Amniotic epithelial cell (primary cell): ENCODE results near the gene ARHGEF19.
A peak's percentile ranks its signal among the peaks of the same experiment; 100 is the strongest.
"Not testable (repeated sequence)": the region's sequence is repeated elsewhere in the genome, so short reads cannot be mapped to it uniquely, and the experiment has no call there.

Source experiments
- DNase-seq: peaks from one replicate; pipeline ENCODE4 v3.0.0-alpha.2; 2010; ENCODE audit warnings: low read depth

ARHGEF19 gene

DNA sequence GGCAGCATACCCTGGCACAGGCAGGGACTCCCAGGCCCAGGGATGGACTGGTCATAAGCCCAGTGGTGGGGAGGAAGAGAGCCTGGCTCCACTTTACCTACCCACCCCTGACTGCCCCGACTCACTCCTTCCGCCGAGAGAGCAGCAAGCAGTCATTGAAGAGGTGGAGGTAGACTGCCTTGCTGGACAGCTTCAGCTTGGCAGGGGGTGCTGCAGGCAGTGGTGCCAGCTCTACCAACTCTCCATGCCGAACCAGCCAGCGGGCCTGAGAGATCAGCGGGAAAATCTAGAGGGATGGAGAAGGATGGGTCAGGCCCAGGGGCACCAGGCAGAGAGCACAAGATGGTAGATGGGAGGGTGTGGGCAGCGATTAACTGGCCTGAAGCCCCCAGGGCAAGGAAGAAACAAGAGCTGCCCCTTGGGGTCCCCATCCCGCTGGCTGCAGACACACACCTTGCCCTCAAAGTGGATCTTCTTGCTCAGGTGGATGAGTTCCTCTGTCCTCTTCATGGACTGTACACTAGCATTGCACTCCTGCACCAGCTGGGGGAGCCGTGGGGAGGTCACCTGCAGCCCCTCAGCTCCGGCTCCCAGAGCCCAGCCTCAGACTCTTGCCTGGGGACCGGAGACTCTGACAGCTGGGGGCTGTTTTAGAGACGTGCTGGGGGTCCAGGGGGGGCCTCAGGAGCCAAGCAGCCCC lies 7.7 kb downstream of the ARHGEF19 start:
- no peak for DNase-seq

DNA sequence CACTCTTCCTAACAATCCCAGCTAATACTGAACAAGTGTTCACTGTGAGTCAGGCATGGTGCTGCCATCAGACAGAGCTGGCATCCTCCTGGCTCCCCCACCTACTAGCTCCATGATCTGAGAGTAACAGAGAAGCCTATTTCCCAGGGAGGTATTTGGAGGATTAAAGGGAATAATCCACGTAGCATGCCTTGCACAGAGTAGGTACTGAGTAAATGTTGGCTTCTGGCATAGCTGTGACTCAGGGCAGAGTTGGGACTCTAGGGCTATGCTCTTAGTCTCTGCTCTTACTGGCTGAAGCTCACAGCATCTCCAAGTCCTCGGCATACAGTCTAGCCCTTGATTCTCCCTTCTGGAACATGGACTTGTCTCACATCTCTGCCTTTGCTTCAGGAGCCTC lies 8.2 kb downstream of the ARHGEF19 start:
- no peak for DNase-seq

DNA sequence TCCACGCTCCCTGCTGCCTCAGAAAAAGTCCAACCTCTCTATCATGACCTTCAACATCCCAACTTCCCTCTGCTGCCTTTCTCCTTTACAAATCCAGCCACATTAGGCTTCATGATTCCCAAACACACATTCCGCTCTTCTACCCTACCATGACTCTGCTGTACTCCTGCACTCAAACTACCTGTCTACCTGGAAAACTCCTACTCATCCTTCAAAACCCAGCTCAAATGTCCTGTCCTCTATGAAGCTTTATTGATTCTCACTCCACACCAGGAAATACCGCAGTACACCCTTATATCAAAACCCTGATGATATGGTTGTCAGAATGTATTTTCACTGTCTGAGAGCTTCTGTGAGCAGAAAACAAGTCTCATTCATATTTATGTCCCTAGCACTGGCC lies 8.9 kb downstream of the ARHGEF19 start:
- DNase-seq: no peak

DNA sequence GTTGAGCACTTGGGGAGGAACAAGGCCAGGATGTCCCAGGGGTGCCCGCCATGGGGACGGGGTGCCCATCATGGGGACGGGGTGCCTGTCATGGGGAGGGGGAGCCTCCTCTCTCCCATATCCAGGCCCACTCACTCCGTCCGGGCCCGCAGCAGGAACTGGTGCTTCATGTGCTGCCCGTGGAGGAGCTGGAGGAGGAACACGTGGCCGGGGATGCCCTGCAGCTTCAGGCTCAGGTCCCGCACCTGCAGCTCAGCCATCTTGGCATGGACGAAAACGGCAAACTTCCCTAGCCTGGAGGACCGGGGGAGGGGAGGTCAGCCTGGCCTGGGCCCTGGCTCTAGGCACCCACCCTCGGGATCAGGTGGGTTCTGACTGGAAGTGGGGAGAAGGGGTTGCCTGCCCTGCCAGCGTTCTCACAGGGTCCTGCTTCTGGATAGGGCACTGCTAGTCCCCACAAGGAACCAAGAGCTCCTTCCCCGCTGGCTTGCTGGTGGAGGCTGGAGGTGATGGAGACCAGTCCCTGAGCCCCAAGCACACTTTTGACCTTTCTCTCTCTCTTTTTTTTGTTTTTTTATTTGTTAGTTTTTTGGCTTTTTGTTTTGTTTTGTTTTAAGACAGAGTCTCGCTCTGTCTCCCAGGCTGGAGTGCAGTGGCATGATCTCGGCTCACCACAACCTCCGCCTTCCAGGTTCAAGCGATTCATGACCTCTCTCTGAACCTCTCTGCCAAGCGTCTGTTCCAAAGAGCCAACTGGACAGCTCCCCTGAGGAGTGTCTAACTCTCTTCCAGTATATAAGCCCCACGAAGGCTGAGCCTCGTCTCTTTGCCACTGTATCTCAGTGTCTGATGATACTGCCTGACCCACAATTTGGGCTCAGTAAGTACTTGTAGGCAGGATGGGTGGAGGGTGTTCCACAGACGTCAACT lies 9.9 kb downstream of the ARHGEF19 start:
- peak; percentile 47 for DNase-seq

DNA sequence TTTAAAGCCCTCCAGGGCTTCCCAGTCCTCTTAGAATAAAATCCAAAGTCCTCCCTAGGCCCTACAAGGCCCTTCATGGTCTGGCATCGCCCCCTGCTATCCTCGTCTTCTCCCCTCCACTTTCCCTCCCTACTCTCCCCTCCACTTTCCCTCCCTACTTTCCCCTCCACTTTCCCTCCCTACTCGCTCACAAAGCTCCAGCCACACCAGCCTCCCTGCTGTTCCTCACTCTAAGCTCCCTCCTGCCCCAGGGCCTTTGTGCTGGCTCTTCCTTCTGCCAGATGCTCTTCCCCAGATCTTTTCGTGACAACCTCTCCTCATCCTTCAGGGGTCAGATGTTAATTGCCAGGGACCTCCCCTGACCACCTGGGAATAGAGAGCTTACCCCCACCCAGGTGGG lies 12.8 kb downstream of the ARHGEF19 start:
- DNase-seq: no peak

DNA sequence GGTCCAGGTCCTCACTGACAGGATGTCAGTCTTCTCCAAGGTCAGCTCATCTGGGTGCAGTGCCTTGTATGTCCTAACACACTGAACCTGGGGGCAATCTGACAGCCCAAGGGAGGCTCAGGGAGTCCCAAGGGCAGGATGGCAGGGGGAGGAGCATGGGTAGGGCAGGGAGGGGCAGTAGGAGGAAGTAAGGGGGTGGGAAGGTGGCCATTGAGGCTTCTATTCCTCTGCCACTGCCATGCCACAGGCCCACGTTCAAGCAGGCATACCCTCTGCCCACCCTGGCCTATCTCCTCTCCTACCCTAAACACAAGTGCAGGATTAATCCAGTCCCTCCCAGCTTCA lies 13.3 kb downstream of the ARHGEF19 start:
- DNase-seq: no peak

DNA sequence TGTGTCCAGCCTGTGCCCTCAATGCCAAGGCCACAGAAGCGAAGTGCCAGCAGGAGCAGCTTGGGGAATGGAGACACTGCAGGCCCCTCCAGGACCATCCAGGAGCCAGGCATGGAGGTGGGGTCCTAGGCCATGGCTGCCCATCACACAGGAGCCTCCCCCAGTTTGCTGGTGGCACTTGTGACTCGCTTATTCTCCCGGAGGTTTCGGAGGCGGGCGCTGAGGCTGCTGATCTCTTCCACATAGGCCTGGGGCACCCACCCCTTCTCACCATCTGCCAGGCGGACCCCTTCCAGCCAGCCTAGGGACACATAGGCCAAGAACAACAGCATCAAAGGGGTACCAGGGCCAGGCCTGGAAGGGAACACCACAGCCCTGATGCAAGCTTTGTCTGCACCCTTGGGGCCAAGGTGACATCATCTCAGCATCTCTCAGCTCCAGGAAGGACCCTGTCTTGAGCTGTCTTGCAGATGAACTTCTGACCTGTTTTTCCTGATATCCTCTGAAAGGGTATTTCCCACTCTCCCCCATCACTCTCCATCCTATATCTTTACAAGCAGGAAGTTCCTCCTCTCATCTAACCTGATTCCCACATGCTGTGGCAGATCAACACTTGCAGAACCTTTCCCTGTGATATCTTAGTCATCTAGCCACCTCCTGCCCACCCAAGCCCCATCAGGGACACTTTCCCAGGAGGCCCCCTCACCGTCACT lies 13.9 kb downstream of the ARHGEF19 start:
- DNase-seq: no peak

DNA sequence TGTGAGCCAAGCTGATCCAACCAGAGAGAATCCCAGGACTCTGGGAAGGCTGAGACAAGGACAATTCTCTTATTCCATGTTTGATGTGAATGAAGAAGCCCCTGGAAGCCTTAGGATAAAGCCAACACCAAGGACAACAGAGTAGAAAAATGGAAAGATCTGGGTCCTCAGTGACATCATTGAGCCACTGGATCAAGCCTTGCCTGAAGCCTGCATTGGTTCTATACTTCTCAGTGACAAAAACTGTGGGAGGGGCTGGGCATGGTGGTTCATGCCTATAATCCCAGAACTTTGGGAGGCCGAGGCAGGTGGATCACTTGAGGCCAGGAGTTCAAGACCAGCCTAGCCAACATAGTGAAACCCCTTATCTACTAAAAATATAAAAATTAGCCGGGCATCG lies 15.6 kb downstream of the ARHGEF19 start:
- no peak for DNase-seq

DNA sequence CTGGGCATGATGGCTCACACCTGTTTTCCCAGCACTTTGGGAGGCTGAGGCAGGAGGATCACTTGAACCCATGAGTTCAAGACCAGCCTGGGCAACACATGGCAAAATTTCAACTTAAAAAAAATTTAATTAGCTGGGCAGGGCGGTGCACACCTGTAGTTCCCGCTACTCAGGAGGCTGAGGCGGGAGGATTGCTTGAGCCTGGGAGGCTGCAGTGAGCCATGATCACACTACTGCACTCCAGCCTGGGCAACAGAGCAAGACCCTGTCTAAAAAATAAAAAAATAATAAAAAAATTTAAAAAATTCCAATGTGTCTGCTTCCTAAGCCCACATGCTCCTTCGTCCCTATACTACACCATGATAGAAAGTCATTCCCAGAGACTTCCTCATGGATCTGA lies 16.3 kb downstream of the ARHGEF19 start:
- not testable (repeated sequence) for DNase-seq

DNA sequence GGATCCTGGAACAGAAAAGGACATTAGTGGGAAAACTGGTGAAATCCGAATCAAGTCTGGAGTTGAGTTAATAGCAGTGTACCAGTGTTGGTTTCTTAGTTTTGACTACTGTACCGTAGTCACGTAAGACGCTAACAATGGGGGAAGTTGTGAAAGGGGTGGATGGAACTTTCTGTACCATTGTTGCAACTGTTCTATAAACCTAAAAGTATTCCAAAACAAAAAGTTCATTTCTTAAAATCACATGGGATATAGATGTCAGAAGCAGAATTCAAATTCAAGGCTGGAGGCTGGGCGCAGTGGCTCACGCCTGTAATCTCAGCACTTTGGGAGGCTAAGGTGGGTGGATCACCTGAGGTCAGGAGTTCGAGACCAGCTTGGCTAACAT lies 16.9 kb downstream of the ARHGEF19 start:
- DNase-seq: peak; percentile 75

DNA sequence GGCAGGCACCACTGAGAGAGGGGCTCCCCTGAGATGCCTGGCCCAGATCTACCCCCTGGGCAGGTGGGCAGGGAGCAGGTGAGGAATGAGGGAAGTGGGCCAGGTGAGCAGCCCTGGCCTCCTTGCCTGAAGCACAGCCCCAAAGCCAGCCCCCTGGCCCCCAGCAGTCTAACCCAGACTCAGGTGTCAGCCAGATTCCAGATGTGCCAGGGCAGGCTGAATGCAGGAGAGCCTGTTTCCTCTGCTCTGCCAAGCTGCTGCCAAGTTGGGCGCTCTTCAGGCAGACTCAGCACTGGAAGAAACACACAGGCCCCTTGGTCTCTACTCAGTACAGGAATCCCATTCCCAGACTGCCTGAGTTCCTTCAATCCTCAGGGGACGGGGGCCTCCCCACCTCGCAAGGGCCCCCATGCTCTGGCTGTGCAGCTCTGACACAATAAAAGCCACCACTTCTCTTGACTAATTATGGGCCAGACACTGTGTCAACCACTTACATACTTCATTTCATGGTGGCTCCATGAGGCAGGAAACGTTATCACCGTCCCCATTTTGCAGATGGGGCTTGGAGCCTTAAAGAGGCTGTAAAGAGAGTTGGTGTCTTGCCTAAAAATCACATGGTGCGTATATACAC lies 20.4 kb downstream of the ARHGEF19 start:
- no peak for DNase-seq

DNA sequence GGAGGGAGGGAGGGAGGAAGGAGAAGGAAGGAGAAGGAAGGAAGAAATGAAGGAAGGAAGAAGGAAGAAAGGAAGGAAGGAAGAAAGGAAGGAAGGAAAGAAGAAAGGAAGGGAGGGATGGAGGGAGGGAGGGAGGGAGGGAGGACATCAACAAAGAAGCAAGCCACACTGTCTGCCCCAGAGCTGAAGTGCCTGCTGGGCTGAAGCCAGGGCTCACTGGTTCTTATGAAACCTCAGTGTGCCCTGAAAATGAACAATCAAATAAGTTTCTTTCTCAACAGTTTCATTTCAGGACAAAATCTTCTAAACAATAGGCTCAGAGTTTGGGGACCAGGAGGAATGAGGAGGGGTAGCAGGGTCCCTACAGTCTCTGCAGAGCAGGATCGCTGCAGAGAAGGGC lies 21.1 kb downstream of the ARHGEF19 start:
- no peak for DNase-seq

DNA sequence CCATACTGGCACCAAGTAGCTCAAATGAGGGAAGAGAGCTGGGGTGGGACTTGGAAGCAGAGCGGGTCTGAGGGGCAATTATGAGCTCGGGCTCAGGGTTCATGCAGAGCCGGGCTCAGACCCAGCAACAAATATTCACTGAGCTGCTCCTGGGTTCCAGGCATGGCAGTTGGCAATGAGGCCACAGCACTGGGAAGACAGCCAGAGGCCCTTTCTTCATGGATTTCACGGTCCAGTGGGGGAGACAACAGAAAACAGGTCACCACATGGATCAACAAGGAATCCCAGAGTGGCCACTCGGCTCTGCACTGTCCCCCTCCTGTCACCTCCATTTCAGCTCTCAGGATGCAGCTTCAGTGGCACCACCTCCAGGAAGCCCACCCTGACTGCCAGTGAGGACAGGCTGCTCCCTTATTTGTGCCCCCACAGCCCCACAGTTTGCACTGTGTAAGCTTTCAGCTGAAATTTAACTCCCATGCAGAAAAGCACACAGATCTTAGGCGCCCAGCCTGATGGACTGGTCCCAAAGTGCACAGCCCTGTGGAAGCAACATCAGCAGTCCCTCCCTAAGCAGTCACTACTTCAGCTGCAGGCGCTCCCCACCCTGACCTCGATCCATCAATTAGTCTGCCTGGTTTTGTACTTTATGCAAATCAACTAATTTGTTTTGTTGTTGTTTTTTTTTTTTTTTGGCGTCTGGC lies 22.4 kb downstream of the ARHGEF19 start:
- no peak for DNase-seq

DNA sequence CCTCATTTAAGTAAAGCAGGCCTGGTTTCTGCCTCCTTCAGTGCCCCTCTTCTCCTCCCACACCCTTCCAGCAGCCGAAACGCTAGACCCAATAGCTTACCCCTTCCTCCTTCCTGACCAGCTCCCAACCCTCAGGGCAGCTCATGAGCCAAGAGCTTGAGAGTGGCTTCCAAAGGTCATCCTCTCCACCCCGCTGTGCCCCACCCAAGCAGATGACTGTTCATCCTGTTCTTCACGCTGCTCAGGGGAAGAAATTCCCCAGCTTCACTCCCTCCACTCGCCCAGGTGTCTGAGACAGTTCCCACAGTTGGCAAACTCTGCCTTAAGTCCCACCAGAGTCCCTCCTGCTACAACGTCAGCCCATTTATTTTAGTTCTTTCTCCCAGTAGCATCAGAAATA lies 23.4 kb downstream of the ARHGEF19 start:
- no peak for DNase-seq

DNA sequence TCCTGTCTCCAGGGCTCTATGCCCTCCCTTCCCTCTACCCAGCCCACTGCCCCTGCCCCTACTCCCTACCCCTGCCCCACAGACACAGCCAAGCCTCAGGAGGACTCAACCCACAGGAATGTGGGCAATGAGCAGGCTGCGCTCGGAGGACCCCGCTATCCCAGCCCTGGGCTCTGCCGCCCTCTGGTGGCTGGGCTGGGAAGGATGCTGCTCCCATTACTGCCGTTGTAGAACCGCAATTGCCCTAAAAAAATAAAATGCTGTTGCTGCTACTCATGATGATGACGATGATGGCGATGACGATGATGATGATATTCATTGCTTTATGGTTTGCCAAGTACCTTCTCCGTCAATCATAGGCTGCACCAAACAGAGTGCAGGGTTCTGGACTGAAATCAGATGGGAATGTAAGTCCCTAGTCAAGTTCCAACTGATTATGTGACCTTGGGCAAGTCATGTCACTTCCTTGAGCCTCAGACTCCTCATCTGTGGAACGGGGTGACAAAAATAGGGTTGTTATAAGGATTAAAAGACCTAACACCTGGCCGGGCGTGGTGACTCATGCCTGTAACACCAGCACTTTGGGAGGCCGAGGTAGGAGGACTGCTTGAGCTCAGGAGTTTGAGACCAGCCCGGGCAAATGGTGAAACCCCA lies 24.6 kb downstream of the ARHGEF19 start:
- peak; percentile 69 for DNase-seq

DNA sequence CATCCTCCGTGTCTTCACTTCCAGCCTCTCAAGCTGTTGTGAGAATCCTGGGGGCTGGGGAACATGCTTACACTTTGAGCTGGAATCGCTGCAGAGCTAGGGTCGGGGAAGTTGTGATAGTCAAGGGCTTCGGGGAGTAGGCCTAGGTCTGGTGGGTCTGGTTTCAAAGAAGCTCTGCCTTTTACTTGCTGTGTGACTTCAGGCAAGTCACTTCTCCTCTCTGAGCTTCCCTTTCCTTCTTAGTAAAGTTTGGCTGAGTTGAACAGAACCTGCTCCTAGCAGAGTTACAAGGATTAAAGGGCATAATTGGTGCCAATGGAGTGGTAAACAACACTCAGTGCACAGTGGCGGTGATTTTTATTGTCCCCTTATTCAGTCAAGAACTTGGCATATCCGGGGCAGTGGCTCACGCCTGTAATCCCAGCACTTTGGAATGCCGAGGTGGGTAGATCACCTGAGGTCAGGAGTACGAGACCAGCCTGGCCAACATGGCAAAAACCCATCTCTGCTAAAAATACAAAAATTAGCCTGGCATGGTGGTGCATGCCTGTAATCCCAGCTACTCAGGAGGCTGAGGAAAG lies 25.7 kb downstream of the ARHGEF19 start:
- DNase-seq: no peak

DNA sequence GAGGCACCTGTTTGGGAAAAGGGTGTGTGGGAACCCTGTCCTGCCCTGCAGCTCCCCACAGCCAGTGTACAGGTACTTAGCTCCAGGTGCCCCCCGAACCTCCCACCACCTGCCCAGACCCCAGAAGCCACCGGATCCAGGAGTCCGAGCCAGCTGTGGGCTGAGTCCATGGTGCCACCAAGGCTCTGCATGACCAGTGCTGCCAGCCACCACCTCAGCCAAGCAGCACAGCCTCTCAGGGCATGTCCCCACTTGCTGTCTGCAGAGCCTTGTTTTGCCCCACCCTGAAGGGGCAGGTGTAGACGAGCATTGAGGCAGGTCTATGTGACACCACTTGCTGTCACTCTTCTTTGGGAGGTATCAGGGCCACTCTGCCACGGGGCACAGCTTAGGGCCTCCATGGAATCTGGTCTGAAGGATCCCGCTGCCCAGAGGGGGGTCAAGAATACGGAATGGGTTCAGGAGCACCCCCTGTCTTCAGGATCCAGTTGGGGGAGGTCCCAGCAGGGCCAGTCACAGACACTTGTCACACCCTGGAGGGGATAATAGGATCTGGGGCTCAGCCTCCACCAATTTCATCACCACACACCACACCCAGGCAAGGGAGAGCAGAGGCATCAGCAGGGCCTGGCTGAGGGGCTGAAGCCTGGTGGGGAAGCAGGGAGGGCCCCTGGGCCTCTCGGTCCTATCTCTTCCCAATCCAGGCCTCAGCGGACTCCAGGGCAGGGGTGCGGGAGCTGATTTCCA lies 27.7 kb downstream of the ARHGEF19 start:
- DNase-seq: no peak

DNA sequence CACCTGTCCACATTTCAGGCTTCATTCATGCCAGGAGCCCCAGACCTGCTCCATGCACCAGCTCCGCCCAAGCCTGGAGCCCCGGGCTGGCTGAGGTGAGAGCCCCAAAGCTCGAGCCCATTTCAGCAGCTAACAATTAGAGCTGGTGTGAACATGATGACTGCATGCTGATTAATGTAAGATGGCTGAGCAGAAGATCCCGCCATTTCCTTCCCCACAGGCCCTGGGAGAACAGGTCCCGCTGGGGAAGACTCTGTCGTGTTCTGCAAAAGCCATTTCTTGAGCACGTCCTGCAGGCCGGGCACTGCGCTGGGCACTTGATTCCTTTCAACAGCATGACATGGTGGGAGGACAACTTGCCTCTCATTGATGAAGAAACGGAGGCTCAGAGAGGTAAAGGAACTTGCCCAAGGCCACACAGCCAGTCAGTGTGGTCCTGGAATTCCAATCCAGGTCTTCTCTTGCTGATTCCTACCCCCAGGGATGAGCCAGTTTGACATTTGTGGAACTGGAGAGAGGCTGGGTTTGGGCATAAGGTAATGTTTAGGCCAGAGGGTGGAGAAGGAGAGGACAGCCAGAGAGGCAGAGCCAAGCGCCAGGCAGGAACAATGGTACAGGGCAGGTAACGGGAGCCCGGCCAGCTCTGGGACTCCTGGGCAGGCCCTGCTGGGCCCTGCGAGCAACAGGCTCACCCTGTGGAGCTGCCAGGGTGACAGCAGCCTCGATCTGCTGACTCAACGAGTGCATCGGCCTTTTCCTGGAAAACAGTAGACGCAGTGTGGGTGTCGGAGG lies 28.5 kb downstream of the ARHGEF19 start:
- no peak for DNase-seq

DNA sequence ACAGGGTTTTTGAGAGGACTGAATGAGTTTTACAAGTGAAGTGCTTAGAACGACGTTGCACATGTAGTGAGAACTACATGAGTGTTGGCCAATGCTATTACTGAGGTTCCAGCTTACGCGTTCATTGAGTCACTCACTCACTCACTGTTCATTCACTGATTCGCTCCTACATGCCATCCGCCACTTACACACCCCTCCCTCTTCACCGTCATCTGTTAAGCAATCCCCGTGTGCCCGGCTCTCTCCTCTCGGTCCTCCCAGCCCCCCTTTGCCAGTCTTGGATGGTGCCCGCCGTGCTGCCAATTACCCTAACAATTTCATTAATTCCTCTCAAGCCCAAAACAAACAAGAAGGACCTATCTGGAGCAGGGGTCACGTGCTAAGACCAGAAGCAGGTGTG lies 29.3 kb downstream of the ARHGEF19 start:
- DNase-seq: peak; percentile 99
